NCI-H2171 treated with DMSO at 0.1 percent for 48 hours (cell line): ENCODE measurements around the gene CT83.

Experiments used
- DNase-seq: peaks from one replicate; lab custom pipeline; 2025; lab: John Stamatoyannopoulos, UW

CT83 gene, protein sequence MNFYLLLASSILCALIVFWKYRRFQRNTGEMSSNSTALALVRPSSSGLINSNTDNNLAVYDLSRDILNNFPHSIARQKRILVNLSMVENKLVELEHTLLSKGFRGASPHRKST

DNA sequence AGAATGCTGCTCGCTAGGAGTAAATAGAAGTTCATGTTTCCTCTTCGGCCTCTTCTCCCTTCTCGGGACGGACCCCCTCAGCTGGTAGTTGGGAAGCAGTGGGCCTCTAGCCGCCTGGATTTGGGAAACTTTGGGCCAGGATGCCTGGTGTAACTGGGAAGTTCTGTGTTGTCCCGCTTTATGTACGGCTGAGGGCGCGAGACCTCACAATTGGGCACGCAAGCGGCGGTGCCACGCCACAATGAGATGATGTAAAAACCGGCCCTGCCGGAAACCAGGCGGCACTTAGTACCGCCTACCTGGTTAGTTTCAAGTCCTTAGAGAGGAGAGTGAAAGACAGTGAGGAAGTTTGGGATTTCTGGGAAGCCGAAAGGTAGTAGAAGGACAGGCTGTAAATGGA lies at the start of gene CT83:
Gene CT83 (minus strand): TSS at position 155 of the 400 bp plus-strand sequence. CDS start 120 bp downstream, at position 35.
- DNase-seq, result no peak

GRCh38 chrX:116499780-116500179 lies 37.0 kb upstream of the CT83 start:
- DNase-seq, result no peak

DNA sequence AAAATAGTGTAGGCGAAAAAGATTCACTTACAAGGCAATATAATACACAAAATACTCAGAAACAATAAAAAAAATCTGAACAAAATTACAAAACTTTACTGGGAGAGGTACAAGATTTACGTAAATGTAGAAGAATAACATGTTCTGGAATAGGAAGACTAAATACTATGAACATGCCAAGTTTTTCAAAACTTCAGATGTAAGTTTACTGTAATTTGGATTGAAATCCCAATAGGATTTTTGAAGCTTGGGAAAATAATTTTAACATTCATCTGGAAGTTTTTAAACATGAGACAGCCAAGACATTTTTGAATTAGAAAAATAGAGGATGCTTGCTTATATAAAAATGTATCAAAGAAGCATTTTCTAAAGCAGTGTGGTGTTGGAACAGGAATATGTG lies 30.5 kb upstream of the CT83 start:
- no peak for DNase-seq

GRCh38 chrX:116490104-116490503 lies 27.3 kb upstream of the CT83 start:
- no peak for DNase-seq

DNA sequence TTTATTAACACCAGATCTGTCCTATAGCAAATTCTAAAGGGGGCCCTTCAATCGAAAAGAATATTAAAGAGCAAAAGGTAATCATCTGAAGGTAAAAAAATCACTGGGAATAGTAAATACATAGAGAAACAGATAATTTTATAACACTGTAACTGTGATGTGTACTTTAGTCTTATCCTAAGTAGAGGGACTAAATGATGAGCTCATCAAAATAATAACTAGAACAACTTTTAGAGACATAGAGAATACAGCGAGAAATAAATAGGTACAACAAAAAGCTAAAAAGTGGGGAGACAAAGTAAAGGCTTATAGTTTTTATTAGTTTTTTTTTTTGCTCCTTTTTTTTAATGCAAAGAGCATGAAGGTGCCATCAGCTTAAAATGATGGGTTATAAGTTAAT lies 17.3 kb upstream of the CT83 start:
- no peak for DNase-seq

- no peak for DNase-seq
These were observed 13.6 kb downstream of the CT83 start for GRCh38 chrX:116449156-116449555.

- DNase-seq, result no peak
These were observed 26.4 kb downstream of the CT83 start, which contains the start of gene SLC6A14 for GRCh38 chrX:116436358-116436816. TSS of gene SLC6A14 (plus strand) at chrX:116436606. CDS start at chrX:116436710, 104 bp downstream.

GRCh38 chrX:116435597-116435996 lies 27.2 kb downstream of the CT83 start:
- no peak for DNase-seq

- DNase-seq, result no peak
These were observed 34.8 kb downstream of the CT83 start for GRCh38 chrX:116427978-116428377.

DNA sequence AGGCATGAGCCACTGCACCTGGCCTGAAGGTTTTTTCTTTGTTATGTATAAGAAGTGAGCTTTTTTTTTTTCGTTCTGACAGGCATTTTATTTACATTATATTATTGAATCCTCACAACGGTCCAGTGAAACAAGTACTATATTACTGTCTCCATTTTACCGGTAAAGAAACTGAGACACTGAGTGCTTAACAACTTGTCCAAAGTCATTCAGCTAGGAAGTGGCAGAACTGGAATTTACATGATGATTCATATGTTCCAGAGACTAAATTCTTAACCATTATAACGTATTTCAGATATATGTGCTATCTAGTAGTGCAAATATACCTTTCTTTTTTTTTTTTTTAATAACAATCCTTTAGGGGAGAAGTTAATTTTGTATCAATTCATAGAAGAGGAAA lies 44.8 kb downstream of the CT83 start:
- DNase-seq, result no peak

- DNase-seq, result no peak
These were observed 45.6 kb downstream of the CT83 start for GRCh38 chrX:116417214-116417613.

DNA sequence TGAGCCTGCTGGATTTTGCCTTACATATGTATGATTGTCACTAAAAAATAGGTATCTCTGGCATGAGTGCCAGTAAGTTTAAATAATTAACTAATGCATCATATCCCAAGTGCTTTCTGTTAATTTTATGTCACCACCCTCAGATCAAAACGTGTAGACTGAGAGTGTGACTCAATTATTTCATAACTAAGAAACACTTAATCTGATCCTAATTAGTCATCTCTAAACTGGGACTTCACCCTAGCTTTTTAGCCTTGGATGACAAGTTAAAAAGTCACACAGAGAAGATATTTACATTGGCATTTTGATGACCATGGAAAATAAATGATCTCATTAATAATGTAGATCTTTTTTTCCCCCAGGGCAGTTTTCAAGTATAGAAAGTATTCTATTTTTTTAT lies 49.5 kb downstream of the CT83 start:
- DNase-seq, result no peak
